Activated T-cell treated with anti-CD3 and anti-CD28 coated beads, Interleukin-2, amount 50 U/mL, for 1 hour (primary cell): ENCODE data around the gene PKNOX1.
"Not testable (repeated sequence)": the region's sequence is repeated elsewhere in the genome, so short reads cannot be mapped to it uniquely, and the experiment has no call there.

Experiments used
- DNase-seq: peaks from one replicate; pipeline ENCODE4 v3.0.0-alpha.2; 2020

PKNOX1 gene

GRCh38 chr21:42988236-42988965, 14.0 kb downstream of the PKNOX1 start:
- DNase-seq: no peak

GRCh38 chr21:42989370-42989769, 15.0 kb downstream of the PKNOX1 start:
- DNase-seq: not testable (repeated sequence)

- DNase-seq: no peak
These were observed 15.7 kb downstream of the PKNOX1 start for GRCh38 chr21:42989816-42990650.

GRCh38 chr21:42991992-42992740, 17.8 kb downstream of the PKNOX1 start:
- no peak for DNase-seq

GRCh38 chr21:42993051-42993712, 18.8 kb downstream of the PKNOX1 start:
- no peak for DNase-seq

- no peak for DNase-seq
These were observed 22.7 kb downstream of the PKNOX1 start for GRCh38 chr21:42997053-42997452.

- DNase-seq: not testable (repeated sequence)
These were observed 23.6 kb downstream of the PKNOX1 start for GRCh38 chr21:42997983-42998382.

- DNase-seq: not testable (repeated sequence)
These were observed 24.8 kb downstream of the PKNOX1 start for GRCh38 chr21:42999152-42999551.

- not testable (repeated sequence) for DNase-seq
These were observed 25.7 kb downstream of the PKNOX1 start for GRCh38 chr21:43000041-43000440.

- DNase-seq: no peak
These were observed 27.0 kb downstream of the PKNOX1 start for GRCh38 chr21:43001316-43001715.

- DNase-seq: no peak
These were observed 30.6 kb downstream of the PKNOX1 start for GRCh38 chr21:43004926-43005325.

GRCh38 chr21:43005635-43006034, 31.3 kb downstream of the PKNOX1 start:
- DNase-seq: no peak

GRCh38 chr21:43006051-43006873, 31.9 kb downstream of the PKNOX1 start:
- not testable (repeated sequence) for DNase-seq

- no peak for DNase-seq
These were observed 32.5 kb downstream of the PKNOX1 start for GRCh38 chr21:43006874-43007208.

GRCh38 chr21:43012596-43012995, 38.2 kb downstream of the PKNOX1 start:
- DNase-seq: no peak

- DNase-seq: no peak
These were observed 41.7 kb downstream of the PKNOX1 start for GRCh38 chr21:43015906-43016540.

- DNase-seq: no peak
These were observed 42.4 kb downstream of the PKNOX1 start for GRCh38 chr21:43016728-43017127.

- no peak for DNase-seq
These were observed 44.2 kb downstream of the PKNOX1 start for GRCh38 chr21:43018519-43018918.

- DNase-seq: no peak
These were observed 45.8 kb downstream of the PKNOX1 start for GRCh38 chr21:43020177-43020576.

GRCh38 chr21:43020771-43021170, 46.4 kb downstream of the PKNOX1 start:
- no peak for DNase-seq

- DNase-seq: no peak
These were observed 46.8 kb downstream of the PKNOX1 start for GRCh38 chr21:43021191-43021590.
